Mammary epithelial cell (primary cell): ENCODE measurements around the gene LTF.

Experiments used
- EZH2 ChIP-seq: IDR thresholded peaks from 2 replicates; pipeline ENCODE4 v1.6.1; 2012; ENCODE audit warnings: low read length, inconsistent platforms, borderline replicate concordance
- TF ChIP-seq, protein P1 (sequence below), 2 donors: IDR thresholded peaks in 1 of 2; conservative IDR thresholded peaks in 1 of 2; 2 replicates each; pipeline ENCODE4 v1.5.1; 2011 to 2012; ENCODE audit warnings: inconsistent platforms in 2 of 2, low read length in 2 of 2, mild to moderate bottlenecking in 2 of 2, control low read depth in 1 of 2, low read depth in 1 of 2; ENCODE audit not compliant: insufficient read depth in 1 of 2; ENCODE audit errors: extremely low read depth in 1 of 2

DNA sequence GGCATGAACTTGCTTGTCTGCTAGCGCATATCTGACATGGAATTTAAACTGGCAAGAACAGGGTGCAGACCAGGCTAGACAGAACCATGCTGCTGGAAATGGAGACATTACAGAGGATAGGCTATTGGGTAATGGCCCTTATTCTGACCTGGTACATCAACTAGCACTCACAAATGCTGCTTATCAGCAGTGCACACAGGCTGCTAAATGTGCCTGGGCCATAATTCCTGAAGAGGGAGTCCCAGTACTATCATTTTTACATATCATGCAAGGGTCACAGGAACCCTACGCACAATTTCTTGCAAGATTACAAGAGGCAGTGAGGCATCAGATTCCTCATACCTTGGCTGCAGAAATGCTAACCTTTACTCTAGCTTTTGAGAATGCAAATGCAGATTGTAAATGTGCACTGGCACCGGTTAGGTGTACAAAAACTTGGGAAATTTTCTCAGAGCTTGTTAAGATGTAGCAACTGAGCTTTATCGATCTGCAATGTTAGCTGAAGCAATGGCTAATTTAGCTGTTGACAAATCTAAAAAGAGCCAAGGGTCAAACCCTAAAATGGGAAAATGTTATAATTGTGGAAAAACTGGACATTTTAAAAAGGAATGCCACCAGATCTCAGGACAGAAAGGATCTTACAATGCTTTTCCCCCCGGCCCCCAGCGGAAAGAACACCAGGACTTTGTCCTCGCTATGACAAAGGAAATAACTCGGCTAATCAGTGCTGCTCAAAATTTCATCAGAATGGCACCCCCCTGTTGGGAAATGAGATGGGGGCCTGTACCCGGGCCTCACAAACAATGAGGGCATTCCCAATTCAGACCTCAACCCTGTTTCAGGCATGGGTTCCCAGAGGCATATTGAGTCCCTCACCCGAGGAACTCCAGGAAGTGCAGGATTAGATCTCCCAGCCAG, 36.5 kb downstream of the LTF start:
- TF ChIP-seq, protein P1, sequence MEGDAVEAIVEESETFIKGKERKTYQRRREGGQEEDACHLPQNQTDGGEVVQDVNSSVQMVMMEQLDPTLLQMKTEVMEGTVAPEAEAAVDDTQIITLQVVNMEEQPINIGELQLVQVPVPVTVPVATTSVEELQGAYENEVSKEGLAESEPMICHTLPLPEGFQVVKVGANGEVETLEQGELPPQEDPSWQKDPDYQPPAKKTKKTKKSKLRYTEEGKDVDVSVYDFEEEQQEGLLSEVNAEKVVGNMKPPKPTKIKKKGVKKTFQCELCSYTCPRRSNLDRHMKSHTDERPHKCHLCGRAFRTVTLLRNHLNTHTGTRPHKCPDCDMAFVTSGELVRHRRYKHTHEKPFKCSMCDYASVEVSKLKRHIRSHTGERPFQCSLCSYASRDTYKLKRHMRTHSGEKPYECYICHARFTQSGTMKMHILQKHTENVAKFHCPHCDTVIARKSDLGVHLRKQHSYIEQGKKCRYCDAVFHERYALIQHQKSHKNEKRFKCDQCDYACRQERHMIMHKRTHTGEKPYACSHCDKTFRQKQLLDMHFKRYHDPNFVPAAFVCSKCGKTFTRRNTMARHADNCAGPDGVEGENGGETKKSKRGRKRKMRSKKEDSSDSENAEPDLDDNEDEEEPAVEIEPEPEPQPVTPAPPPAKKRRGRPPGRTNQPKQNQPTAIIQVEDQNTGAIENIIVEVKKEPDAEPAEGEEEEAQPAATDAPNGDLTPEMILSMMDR (conservative IDR thresholded peaks at IDR 0.05 in 1 of 2, IDR thresholded peaks at IDR 0.05 in 1 of 2; ENCODE audit: extremely low read depth in 1 of 2, insufficient read depth in 1 of 2, low read depth in 1 of 2, low read length in 2 of 2) = no peak
- TF ChIP-seq EZH2 = no peak
